SK-N-SH treated with all-trans-retinoic acid at 6 μM for 48 hours (cell line): Measurements from ENCODE around the gene SPG7.
"Not testable (repeated sequence)": the region's sequence is repeated elsewhere in the genome, so short reads cannot be mapped to it uniquely, and the experiment has no call there.

Experiments
- CSDC2 ChIP-seq: fragments of 250-450 bp; sonication (Bioruptor Pico); IDR thresholded peaks from 2 replicates; pipeline ENCODE4 v1.5.0; 2020; ENCODE audit warnings: mild to moderate bottlenecking, moderate library complexity
- OSR1 ChIP-seq: fragments of 250-450 bp; sonication (Bioruptor Pico); IDR thresholded peaks from 2 replicates; pipeline ENCODE4 v1.8.0; 2022; ENCODE audit warnings: moderate library complexity, mild to moderate bottlenecking, inconsistent platforms
- TSHZ2 ChIP-seq: fragments of 250-450 bp; sonication (Bioruptor Pico); IDR thresholded peaks from 2 replicates; pipeline ENCODE4 v1.5.0; 2020; ENCODE audit warnings: mild to moderate bottlenecking, moderate library complexity
- ZFP3 ChIP-seq: fragments of 250-450 bp; sonication (Bioruptor Pico); IDR thresholded peaks from 2 replicates; pipeline ENCODE4 v1.5.0; 2020; ENCODE audit warnings: mild to moderate bottlenecking, moderate library complexity
- ZNF70 ChIP-seq: fragments of 450-650 bp; formaldehyde crosslinking; IDR thresholded peaks from 2 replicates; pipeline ENCODE4 v1.5.0; 2020; ENCODE audit warnings: mild to moderate bottlenecking, moderate library complexity
- TF ChIP-seq, protein P1 (sequence below): fragments of 250-450 bp; sonication (Bioruptor Pico); IDR thresholded peaks from 2 replicates; pipeline ENCODE4 v1.8.0; 2021; ENCODE audit warnings: low read depth, mild to moderate bottlenecking, moderate library complexity, borderline replicate concordance
- TF ChIP-seq, protein P2 (sequence below): fragments of 250-450 bp; sonication (Bioruptor Pico); IDR thresholded peaks from 2 replicates; pipeline ENCODE4 v1.8.0; 2020; ENCODE audit warnings: mild to moderate bottlenecking, moderate library complexity, borderline replicate concordance

GRCh38 chr16:89587676-89588075 is 79.5 kb downstream of the SPG7 start:
- TF ChIP-seq, protein P1, sequence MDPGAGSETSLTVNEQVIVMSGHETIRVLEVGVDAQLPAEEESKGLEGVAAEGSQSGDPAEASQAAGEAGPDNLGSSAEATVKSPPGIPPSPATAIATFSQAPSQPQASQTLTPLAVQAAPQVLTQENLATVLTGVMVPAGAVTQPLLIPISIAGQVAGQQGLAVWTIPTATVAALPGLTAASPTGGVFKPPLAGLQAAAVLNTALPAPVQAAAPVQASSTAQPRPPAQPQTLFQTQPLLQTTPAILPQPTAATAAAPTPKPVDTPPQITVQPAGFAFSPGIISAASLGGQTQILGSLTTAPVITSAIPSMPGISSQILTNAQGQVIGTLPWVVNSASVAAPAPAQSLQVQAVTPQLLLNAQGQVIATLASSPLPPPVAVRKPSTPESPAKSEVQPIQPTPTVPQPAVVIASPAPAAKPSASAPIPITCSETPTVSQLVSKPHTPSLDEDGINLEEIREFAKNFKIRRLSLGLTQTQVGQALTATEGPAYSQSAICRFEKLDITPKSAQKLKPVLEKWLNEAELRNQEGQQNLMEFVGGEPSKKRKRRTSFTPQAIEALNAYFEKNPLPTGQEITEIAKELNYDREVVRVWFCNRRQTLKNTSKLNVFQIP, result not testable (repeated sequence)
- not testable (repeated sequence) for TF ChIP-seq ZFP3 (CRISPR knock-in tag); TSHZ2; OSR1 (CRISPR knock-in tag); ZNF70 (CRISPR knock-in tag); CSDC2 (CRISPR knock-in tag)
- TF ChIP-seq, protein P2, sequence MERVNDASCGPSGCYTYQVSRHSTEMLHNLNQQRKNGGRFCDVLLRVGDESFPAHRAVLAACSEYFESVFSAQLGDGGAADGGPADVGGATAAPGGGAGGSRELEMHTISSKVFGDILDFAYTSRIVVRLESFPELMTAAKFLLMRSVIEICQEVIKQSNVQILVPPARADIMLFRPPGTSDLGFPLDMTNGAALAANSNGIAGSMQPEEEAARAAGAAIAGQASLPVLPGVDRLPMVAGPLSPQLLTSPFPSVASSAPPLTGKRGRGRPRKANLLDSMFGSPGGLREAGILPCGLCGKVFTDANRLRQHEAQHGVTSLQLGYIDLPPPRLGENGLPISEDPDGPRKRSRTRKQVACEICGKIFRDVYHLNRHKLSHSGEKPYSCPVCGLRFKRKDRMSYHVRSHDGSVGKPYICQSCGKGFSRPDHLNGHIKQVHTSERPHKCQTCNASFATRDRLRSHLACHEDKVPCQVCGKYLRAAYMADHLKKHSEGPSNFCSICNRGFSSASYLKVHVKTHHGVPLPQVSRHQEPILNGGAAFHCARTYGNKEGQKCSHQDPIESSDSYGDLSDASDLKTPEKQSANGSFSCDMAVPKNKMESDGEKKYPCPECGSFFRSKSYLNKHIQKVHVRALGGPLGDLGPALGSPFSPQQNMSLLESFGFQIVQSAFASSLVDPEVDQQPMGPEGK (CRISPR knock-in tag), result not testable (repeated sequence)
